Measurements from ENCODE around the gene SLC33A1.
"Not testable (repeated sequence)": the region's sequence is repeated elsewhere in the genome, so short reads cannot be mapped to it uniquely, and the experiment has no call there.

SLC33A1 gene

DNA sequence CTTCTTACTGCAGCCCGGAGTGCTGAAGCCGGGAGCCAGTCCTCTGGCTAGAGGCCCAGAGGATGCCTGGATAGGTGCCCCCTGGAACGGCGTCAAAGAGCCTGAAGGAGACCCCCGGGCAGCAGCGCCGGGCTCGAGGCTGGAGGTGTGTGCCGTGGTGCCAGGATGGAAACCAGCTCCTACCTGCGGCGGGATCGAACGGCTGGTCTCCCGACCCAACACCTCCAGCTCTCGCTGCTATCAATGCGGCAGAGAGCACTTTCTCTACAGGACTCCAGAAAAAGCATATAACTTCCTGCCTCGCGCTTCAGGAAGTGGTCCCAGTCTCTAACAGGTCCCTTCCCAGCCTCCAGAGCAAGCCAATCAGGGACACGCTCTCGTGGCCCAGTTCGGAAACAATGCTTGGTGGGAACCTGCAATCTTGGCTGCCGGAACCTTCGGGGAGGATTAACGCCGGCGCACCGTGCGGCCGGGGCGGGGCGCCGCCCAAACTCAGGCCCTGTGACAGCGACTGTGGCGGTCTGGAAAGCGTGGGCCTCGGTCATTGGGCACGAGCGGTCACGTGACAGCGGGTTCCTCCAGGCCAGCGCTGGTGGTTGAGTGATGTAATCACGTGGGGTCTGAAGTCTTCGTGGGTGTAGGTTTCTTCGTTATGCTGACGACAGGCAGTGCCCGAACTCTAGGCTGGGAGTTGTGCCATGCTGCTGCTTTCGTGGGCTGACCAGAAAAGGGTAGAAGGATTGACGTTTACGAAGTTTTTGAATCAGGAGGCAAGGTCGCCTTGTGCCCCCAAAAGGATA is at the start of gene SLC33A1:
Gene SLC33A1 (minus strand): TSS at position 287 of the 800 bp plus-strand sequence. CDS start 430 bp downstream, outside the sequence.
- Mint-ChIP-seq H3K27me3 (no peaks in the 10 kb centered on the region), H3K9me3 (no peaks in the 10 kb centered on the region), H3K36me3 (ENCODE audit: low read depth) (peaks cover 44% of the 10 kb centered on the region), H3K4me1 (ENCODE audit: low read depth) (peaks cover 35% of the 10 kb centered on the region), H3K27ac (peak within 1 kb of the TSS; percentile 99), H3K4me3 (peak within 1 kb of the TSS; percentile 99)
- DNase-seq, result peak; percentile 99

DNA sequence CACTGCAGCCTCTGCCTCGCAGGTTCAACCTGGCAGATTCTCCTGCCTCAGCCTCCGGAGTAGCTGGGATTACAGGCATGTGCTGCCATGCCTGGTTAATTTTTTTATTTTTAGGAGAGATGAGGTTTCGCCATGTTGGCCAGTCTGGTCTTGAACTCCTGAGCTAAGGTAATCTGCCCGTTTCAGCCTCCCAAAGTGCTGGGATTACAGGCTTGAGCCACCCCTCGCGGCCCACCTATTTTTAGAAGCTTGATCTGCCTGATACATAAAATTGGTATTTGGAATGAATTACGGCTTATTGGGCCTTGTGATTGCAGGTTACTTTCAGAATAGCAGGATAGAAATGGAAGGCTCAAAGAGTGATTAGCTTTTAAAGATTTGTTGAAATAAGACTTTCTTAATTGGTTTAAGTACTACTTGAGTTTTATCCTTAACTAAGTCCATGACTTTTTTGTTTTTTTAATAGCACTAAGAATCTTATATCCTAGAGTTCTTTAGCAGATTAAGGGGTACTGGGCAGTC is 41.2 kb upstream of the SLC33A1 start:
- Mint-ChIP-seq H3K4me3 (no peak overlapping the region), H3K36me3 (ENCODE audit: low read depth) (peaks cover 87% of the 10 kb centered on the region), H3K27me3 (no peaks in the 10 kb centered on the region), H3K9me3 (no peaks in the 10 kb centered on the region), H3K4me1 (ENCODE audit: low read depth) (peaks cover 11% of the 10 kb centered on the region), H3K27ac (no peak overlapping the region)
- DNase-seq, result no peak

DNA sequence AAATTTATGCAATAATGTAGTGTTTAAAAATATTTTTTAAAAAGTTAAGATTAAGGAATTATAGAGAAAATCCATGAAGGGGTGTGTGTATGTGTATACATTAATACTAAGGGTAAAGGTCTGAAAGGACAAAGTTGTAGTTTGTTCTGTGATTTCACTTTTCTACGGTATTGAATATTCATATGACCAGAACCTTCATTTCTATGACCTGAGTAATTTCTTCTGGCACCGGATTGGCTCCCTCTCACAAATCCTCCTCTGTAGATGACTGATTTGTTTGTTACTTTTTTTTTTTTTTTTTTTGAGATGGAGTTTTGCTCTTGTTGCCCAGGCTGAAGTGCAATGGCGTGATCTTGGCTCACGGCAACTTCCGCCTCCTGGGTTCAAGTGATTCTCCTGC is 37.1 kb upstream of the SLC33A1 start:
- H3K9me3 Mint-ChIP-seq, result no peaks in the 10 kb centered on the region

DNA sequence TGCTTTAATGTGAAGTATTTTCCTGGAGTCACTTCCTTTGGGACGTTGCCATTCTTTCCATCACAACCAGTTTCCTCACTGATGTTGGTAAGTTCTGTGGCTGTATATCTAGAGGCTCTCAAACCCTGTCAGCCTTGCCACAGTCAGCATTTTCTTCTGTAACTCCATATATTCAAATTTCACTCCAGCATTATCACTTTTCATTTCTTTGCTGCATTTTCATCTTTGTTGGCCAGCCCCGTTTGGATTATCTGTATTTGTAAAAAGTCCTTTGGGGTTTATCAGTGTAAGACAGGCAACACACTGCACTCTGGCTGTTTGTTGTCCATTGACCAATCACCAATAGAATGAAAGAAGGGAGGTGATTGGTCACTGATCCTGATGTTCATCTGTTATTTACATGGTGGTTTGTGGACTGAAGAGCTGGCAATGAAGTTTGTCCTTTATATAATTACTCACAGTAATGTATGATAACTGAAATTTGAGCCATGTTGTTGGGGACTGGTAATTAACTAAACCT is 36.5 kb upstream of the SLC33A1 start:
- Mint-ChIP-seq H3K36me3 (ENCODE audit: low read depth) (peaks cover 50% of the 10 kb centered on the region), H3K27me3 (no peaks in the 10 kb centered on the region), H3K4me3 (no peak overlapping the region), H3K27ac (no peak overlapping the region), H3K9me3 (no peaks in the 10 kb centered on the region), H3K4me1 (ENCODE audit: low read depth) (peaks cover 45% of the 10 kb centered on the region)
- no peak for DNase-seq

More for the DNA sequence above, 37.1 kb upstream of the SLC33A1 start:
- no peak overlapping the region for H3K4me3 Mint-ChIP-seq
- DNase-seq, result no peak
- H3K27me3 Mint-ChIP-seq, result no peaks in the 10 kb centered on the region
- H3K27ac Mint-ChIP-seq, result no peak overlapping the region
- peaks cover 54% of the 10 kb centered on the region for H3K36me3 Mint-ChIP-seq (ENCODE audit: low read depth)
- H3K4me1 Mint-ChIP-seq (ENCODE audit: low read depth), result peaks cover 40% of the 10 kb centered on the region

DNA sequence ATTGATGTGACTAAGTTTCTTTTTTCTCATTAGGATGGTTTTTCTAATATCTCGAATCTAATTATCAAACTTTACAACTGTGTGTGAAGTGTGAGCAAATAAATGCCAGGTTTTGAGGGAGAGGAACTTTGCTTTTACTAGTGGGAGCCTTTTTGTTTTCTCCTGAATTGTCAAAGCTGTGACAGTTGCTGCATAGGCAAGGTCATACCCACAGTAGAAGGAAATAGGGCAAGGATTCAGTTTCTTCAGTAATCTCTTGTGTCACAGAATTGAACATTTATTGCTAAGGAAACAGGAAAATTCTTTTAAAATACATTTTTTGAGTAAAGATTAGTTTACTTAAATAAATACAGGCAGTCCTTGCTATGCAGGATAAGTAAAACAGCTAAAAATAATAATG is 35.7 kb upstream of the SLC33A1 start:
- Mint-ChIP-seq H3K27me3 (no peaks in the 10 kb centered on the region), H3K9me3 (no peaks in the 10 kb centered on the region), H3K27ac (no peak overlapping the region), H3K4me1 (ENCODE audit: low read depth) (peaks cover 47% of the 10 kb centered on the region), H3K4me3 (no peak overlapping the region), H3K36me3 (ENCODE audit: low read depth) (peaks cover 42% of the 10 kb centered on the region)
- DNase-seq, result no peak

DNA sequence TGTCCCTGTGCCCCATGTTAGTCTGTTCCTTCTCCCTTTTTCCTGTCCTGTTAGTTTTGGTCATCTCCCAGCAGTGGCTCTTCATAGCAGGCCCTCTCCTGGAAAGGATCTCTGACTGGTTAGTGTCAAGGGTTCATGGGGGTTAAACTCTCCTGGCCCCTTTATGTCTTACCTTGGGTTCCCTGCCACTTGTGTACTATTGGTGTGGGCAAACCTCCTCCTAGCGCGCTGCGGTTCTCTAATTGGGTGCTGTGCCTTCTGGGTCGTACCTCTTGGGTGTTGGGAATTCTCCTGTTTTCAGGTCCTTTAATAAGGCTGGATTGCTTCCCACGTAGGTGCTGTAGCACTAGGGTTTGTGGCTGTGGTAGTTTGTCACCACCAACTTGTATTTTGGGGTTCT is 35.0 kb upstream of the SLC33A1 start:
- peaks cover 35% of the 10 kb centered on the region for H3K36me3 Mint-ChIP-seq (ENCODE audit: low read depth)
- H3K27me3 Mint-ChIP-seq, result no peaks in the 10 kb centered on the region
- no peaks in the 10 kb centered on the region for H3K9me3 Mint-ChIP-seq
- H3K4me1 Mint-ChIP-seq (ENCODE audit: low read depth), result peaks cover 48% of the 10 kb centered on the region
- no peak overlapping the region for H3K4me3 Mint-ChIP-seq
- no peak for DNase-seq
- H3K27ac Mint-ChIP-seq, result peak overlapping the region; percentile 10

DNA sequence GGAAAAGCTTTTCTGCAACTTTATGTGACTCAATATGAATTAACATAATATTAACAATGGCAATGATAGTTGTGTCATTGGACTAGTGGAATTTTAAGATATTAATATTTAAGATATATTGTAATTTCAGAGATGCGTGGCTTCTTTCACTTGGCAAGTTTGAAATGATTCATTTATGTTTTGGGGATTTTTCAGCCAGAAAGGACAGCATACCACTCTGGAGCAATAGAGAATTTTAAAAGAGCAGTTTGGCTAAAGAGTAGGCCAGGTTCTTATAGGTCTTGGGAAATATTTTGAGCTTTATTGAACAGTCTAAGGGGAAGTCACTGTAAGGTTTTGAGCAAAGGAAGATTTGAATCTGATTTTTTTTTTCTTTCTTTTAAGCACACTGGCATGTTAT is 32.7 kb upstream of the SLC33A1 start:
- Mint-ChIP-seq H3K27me3 (no peaks in the 10 kb centered on the region), H3K36me3 (ENCODE audit: low read depth) (peaks cover 14% of the 10 kb centered on the region), H3K9me3 (no peaks in the 10 kb centered on the region), H3K4me3 (no peak overlapping the region), H3K27ac (peak overlapping the region; percentile 5), H3K4me1 (ENCODE audit: low read depth) (peaks cover 57% of the 10 kb centered on the region)
- DNase-seq, result no peak

DNA sequence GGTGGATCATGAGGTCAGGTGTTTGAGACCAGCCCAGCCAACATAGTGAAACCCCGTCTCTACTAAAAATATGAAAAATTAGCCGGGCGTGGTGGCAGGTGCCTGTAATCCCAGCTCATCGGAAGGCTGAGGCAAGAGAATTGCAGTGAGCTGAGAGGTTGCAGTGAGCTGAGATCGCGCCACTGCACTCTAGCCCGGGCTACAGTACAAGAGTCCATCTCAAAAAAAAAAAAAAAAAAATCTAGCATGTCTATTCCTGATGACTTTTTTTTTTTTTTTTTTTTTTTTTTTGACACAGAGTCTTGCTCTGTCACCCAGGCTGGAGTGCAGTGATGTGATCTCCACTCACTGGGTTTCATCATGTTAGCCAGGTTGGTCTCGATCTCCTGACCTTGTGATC is 32.1 kb upstream of the SLC33A1 start:
- not testable (repeated sequence) for DNase-seq, H3K4me3 Mint-ChIP-seq, H3K27me3 Mint-ChIP-seq, H3K9me3 Mint-ChIP-seq
- H3K27ac Mint-ChIP-seq, result peak overlapping the region; percentile 26
- H3K4me1 Mint-ChIP-seq (ENCODE audit: low read depth), result peaks cover 61% of the 10 kb centered on the region
- peaks cover 12% of the 10 kb centered on the region for H3K36me3 Mint-ChIP-seq (ENCODE audit: low read depth)

DNA sequence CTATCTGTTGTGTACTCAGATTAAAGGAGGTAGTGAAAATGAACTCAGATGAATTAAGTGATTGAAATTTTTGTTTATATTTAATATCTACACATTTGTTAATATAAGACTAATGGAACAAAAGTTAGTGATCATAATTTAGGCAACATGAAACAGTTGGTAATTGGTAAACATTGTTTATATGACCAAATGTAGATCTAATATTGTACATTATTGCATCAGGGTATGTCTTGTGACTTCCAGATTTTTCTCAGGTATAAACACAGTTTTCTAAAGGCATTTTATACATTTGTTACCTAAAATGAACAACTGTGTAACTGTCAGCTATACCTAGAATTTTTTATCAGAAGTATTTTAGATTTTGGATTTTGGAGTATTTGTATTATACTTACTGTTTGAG is 31.1 kb upstream of the SLC33A1 start:
- Mint-ChIP-seq H3K27ac (no peak overlapping the region), H3K36me3 (ENCODE audit: low read depth) (peaks cover 5% of the 10 kb centered on the region), H3K4me3 (no peak overlapping the region), H3K9me3 (no peaks in the 10 kb centered on the region), H3K27me3 (no peaks in the 10 kb centered on the region), H3K4me1 (ENCODE audit: low read depth) (peaks cover 62% of the 10 kb centered on the region)
- no peak for DNase-seq

DNA sequence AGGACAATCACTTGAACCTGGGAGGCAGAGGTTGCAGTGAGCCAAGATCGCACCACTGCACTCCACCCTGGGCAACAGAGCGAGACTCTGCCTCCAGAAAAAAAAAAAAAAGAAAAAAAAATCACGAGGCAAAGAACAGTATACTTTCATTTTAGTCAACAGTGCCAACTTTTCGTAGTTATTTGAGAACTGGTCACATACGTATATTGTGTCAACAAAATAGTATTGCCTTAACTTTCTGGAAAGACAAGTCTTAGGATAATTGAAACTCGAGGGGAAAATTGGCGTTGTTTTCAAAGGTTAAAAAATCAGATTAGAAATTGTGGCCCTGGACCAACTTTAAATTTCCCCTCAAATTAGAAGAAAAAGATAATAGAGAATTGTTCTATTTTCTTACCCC is 30.1 kb upstream of the SLC33A1 start:
- Mint-ChIP-seq H3K9me3 (no peaks in the 10 kb centered on the region), H3K27me3 (no peaks in the 10 kb centered on the region), H3K36me3 (ENCODE audit: low read depth) (peaks cover 7% of the 10 kb centered on the region), H3K4me3 (no peak overlapping the region), H3K4me1 (ENCODE audit: low read depth) (peaks cover 63% of the 10 kb centered on the region), H3K27ac (no peak overlapping the region)
- DNase-seq, result no peak

DNA sequence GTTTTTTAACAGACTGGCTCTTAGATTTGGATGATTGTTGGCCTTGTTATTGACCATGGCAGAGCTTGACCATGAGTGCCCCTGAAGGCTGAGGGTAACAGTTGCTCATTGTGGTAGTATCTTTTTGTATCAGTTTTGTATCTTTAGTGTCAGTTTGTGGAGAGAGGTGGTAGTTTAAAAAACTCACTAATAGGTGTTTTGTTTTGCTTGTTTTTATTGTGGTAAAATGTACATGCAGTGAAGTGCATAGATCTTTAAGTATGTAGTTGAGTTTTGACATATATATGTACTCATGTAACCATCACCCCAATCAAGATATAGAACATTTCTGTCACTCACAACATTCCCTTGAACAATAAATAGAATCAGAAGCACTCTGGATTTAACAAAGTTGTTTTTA is 26.1 kb upstream of the SLC33A1 start:
- no peak overlapping the region for H3K4me3 Mint-ChIP-seq

DNA sequence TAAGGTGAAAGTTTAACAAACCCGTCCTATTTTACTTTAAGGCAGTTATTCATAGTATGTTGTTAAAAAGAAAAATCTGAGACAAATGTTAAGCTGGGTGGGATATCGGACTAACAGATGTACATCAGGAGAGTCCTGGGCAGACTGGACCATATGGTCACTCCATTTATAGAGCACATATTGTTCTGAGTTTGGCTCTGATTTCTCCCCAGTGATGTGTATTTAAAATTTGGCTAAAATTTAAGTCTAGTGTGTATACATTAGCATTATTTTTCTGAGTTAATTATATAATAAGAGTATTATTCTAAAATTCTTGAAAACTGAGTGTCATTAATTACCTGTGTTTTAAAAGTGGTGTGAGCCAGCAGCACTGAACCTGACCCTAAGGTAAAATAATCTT is 22.3 kb upstream of the SLC33A1 start:
- no peak overlapping the region for H3K4me3 Mint-ChIP-seq
- H3K27me3 Mint-ChIP-seq, result no peaks in the 10 kb centered on the region
- H3K27ac Mint-ChIP-seq, result no peak overlapping the region
- peaks cover 79% of the 10 kb centered on the region for H3K4me1 Mint-ChIP-seq (ENCODE audit: low read depth)
- DNase-seq, result no peak
- no peaks in the 10 kb centered on the region for H3K9me3 Mint-ChIP-seq
- H3K36me3 Mint-ChIP-seq (ENCODE audit: low read depth), result peaks cover 41% of the 10 kb centered on the region

More for the DNA sequence above, 26.1 kb upstream of the SLC33A1 start:
- H3K4me1 Mint-ChIP-seq (ENCODE audit: low read depth), result peaks cover 71% of the 10 kb centered on the region
- no peak overlapping the region for H3K27ac Mint-ChIP-seq
- peaks cover 24% of the 10 kb centered on the region for H3K36me3 Mint-ChIP-seq (ENCODE audit: low read depth)
- DNase-seq, result no peak
- no peaks in the 10 kb centered on the region for H3K27me3 Mint-ChIP-seq
- no peaks in the 10 kb centered on the region for H3K9me3 Mint-ChIP-seq

DNA sequence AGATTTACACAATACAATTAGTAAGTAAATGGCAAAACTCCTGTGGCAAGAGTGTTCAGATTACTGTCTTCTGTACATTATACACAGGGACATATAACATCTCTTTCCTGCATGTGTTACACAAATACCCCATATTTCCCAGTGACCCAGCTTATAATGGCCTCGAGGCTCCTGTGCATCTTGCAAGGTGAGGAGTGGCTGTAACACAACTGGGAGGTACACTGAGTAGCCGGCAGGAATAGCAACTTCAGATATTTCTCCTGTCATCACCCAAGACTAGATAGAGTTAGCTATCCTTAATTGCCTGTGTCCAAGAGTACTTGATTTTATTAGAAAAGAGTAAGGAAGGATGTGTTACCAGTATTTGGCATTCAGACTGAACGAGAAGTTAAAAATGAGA is 21.8 kb upstream of the SLC33A1 start:
- peaks cover 44% of the 10 kb centered on the region for H3K36me3 Mint-ChIP-seq (ENCODE audit: low read depth)
- DNase-seq, result no peak
- H3K27ac Mint-ChIP-seq, result no peak overlapping the region
- H3K9me3 Mint-ChIP-seq, result no peaks in the 10 kb centered on the region
- H3K4me3 Mint-ChIP-seq, result no peak overlapping the region
- H3K27me3 Mint-ChIP-seq, result no peaks in the 10 kb centered on the region
- peaks cover 76% of the 10 kb centered on the region for H3K4me1 Mint-ChIP-seq (ENCODE audit: low read depth)

DNA sequence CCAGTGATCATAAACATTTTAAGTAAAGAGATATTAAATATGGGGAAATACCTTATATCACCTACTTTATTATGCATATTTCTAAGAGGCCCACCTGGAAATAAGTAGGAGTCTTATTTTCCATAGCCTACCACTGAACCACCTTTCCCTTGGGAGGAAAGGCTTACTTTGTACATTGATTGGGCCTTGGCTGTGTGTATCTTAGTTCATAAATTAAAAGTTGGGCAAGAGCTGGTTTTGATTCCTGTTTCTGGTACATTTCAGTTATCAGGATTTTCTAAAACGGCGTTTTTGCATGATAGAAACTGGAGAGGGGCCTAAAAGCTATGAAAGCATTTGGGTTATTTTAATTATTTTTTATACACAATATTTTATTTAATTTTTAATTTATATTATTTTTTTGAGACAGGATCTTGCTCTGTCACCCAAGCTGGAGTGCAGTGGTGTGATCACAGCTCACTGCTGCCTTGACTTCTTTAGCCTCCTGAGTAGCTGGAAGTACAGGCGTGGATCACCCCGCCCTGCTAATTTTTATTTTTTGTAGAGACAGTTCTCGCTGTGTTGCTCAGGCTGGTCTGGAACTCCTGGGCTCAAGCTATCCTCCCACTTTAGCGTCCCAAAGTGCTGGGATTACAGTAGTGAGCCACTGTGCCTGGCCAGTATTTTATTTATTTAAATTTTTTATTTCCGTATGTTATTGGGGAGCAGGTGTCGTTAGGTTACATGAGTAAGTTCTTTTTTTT is 18.8 kb upstream of the SLC33A1 start:
- Mint-ChIP-seq H3K9me3 (no peaks in the 10 kb centered on the region), H3K36me3 (ENCODE audit: low read depth) (peaks cover 40% of the 10 kb centered on the region), H3K4me1 (ENCODE audit: low read depth) (peaks cover 58% of the 10 kb centered on the region), H3K27me3 (no peaks in the 10 kb centered on the region), H3K27ac (no peak overlapping the region), H3K4me3 (peak overlapping the region; percentile 95)
- DNase-seq, result no peak

DNA sequence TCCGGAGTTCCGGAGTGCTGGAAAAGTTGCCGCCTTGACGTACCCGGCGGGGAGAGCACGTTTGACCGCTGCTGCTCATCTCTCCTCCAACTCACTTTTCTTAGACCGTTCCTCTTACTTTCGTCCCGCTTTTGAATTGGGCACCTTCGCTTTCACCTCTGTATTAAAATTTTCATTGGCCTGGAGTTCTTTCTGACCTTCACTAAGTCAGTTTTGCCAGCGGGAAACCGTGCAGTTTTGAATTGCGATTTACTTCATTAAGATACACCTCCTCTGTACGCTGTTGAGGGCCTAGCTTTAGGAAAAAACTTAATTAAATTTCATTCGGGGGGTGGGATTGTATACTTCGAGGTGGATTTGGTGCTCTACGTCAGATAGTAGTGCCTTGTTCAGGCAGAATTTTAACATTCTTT is 17.5 kb upstream of the SLC33A1 start:
- H3K4me3 Mint-ChIP-seq, result peak overlapping the region; percentile 95
- no peaks in the 10 kb centered on the region for H3K9me3 Mint-ChIP-seq
- H3K27ac Mint-ChIP-seq, result peak overlapping the region; percentile 91
- DNase-seq, result no peak
- no peaks in the 10 kb centered on the region for H3K27me3 Mint-ChIP-seq
- H3K36me3 Mint-ChIP-seq (ENCODE audit: low read depth), result peaks cover 30% of the 10 kb centered on the region
- peaks cover 45% of the 10 kb centered on the region for H3K4me1 Mint-ChIP-seq (ENCODE audit: low read depth)

All from activated T-cell treated with anti-CD3 and anti-CD28 coated beads, Interleukin-2, amount 50 U/mL, for 24 hours (primary cell).